C4-2B (cell line): ENCODE measurements around the gene GPANK1.

ENCODE experiments used
- CTCF ChIP-seq: fragments of 450-650 bp; conservative IDR thresholded peaks from 2 replicates; pipeline ENCODE4 v1.5.1; 2017; ENCODE audit warnings: mild to moderate bottlenecking
- ZFX ChIP-seq: fragments of 450-650 bp; IDR thresholded peaks from 2 replicates; pipeline ENCODE4 v1.6.1; 2017

DNA sequence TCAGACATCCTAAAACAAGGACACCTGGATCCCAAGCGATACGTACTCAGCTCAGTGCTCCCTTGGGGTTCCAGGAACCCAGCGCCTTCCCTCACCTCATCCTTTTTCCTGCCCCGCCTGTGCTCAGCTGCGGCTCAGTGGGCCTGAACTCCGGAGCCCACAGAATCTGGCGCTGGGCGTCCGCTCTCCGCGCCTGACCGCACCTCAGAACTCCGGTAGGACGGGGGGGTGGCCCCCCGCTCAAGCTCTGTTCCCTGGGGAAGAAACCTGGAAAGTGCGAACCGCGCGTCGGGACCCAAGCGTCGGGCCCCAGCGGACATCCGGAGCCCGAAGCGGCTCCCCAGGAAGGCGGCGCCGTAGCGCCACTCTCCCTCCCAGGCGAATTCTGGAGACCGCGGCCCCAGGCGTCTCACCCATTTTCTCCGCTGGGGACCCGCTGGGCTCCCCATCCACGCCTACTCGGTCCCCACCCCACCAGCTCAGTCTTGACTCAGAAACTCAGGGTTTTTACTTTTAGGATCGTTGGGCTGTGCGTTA, 16.4 kb upstream of the GPANK1 start:
- TF ChIP-seq CTCF, result no peak
- TF ChIP-seq ZFX, result no peak
